ENCODE data around the gene PID1. TPM values are rescaled to one million over a fixed set of nuclear protein-coding genes. Genes with fewer than 3 reads are reported as not detected.

The PID1 gene
- total and polyA plus RNA-seq, 7 donors: 19.7 to 83.6 (median 67.3) TPM

GRCh38 chr2:229254206-229254605 is 16.9 kb downstream of the PID1 start:
- 56 to 59% methylated on average over 4 of the region's 4 CpGs for WGBS, 2 donors
- peaks cover 0 to 10% (median 2%) of the 10 kb centered on the region in 4 donors for H3K4me1 ChIP-seq
- DNase-seq: no peak
- H3K4me3 ChIP-seq: no peak overlapping the region
- H3K27ac ChIP-seq: no peak overlapping the region
- no peak for TF ChIP-seq CTCF (IDR thresholded peaks at IDR 0.05)
- TF ChIP-seq EP300 (IDR thresholded peaks at IDR 0.05): no peak
- no peak for TF ChIP-seq POLR2A (IDR thresholded peaks at IDR 0.05)
- TF ChIP-seq POLR2AphosphoS5 (IDR thresholded peaks at IDR 0.05): no peak
- intact Hi-C loops (cut with DNase I): no loop called here
- no peaks in the 10 kb centered on the region for H3K9me3 ChIP-seq
- H3K27me3 ChIP-seq: no peaks in the 10 kb centered on the region
- H3K36me3 ChIP-seq: no peaks in the 10 kb centered on the region

GRCh38 chr2:229252996-229253395 is 18.1 kb downstream of the PID1 start:
- no peaks in the 10 kb centered on the region for H3K9me3 ChIP-seq
- TF ChIP-seq POLR2A (IDR thresholded peaks at IDR 0.05) (no peak), POLR2AphosphoS5 (IDR thresholded peaks at IDR 0.05) (peak in 1 of 4 donors; percentile 19)
- no peaks in the 10 kb centered on the region for H3K27me3 ChIP-seq
- H3K36me3 ChIP-seq: no peaks in the 10 kb centered on the region
- H3K4me1 ChIP-seq: peaks cover 0 to 10% (median 2%) of the 10 kb centered on the region in 4 donors
- DNase-seq: no peak
- intact Hi-C loops (cut with DNase I): no loop called here
- no peak overlapping the region for H3K4me3 ChIP-seq
- H3K27ac ChIP-seq: no peak overlapping the region

DNA sequence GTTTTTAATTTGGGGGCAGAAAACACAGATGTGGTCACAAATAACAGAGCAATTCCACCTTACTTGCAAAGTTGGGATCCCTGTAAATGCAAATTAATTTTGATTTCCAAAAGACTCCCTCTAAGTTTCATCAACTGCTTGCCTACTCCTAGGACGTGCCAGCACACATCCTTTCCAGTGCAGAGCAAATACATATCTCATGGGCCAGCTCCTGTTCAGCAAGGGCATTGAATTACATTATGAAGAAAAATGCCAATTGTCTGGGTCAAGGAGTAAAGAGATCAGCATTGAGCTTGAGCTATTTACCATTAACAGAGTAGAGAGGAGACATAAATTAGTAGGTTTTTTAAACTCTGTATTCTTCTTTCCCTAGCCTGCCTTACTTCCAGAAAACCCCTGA is 18.8 kb downstream of the PID1 start:
- Histone ChIP-seq H3K27ac (no peak overlapping the region), H3K4me3 (no peak overlapping the region), H3K9me3 (no peaks in the 10 kb centered on the region), H3K36me3 (no peaks in the 10 kb centered on the region), H3K4me1 (peaks cover 0 to 10% (median 2%) of the 10 kb centered on the region in 4 donors), H3K27me3 (no peaks in the 10 kb centered on the region)
- intact Hi-C loops (cut with DNase I): no loop called here
- 64 to 81% methylated on average over 1 of the region's 1 CpG for WGBS, 2 donors
- no peak for DNase-seq
- TF ChIP-seq POLR2A (IDR thresholded peaks at IDR 0.05): no peak
- TF ChIP-seq CTCF (IDR thresholded peaks at IDR 0.05): no peak
- TF ChIP-seq POLR2AphosphoS5 (IDR thresholded peaks at IDR 0.05): no peak
- TF ChIP-seq EP300 (IDR thresholded peaks at IDR 0.05): no peak

- Histone ChIP-seq H3K27ac (no peak overlapping the region), H3K27me3 (no peaks in the 10 kb centered on the region), H3K4me1 (peaks cover 0 to 10% (median 2%) of the 10 kb centered on the region in 4 donors), H3K4me3 (no peak overlapping the region), H3K36me3 (no peaks in the 10 kb centered on the region), H3K9me3 (no peaks in the 10 kb centered on the region)
- WGBS, 2 donors: 91 to 97% methylated on average over 3 of the region's 3 CpGs
- intact Hi-C loops (cut with DNase I): no loop called here
- TF ChIP-seq POLR2A (IDR thresholded peaks at IDR 0.05): no peak
- TF ChIP-seq CTCF (IDR thresholded peaks at IDR 0.05): no peak
- no peak for TF ChIP-seq POLR2AphosphoS5 (IDR thresholded peaks at IDR 0.05)
- no peak for TF ChIP-seq EP300 (IDR thresholded peaks at IDR 0.05)
- no peak for DNase-seq
These were observed 21.6 kb downstream of the PID1 start for GRCh38 chr2:229249536-229249935.

- intact Hi-C loops (cut with DNase I): no loop called here
- no peaks in the 10 kb centered on the region for H3K4me1 ChIP-seq
- H3K27me3 ChIP-seq: no peaks in the 10 kb centered on the region
- TF ChIP-seq POLR2A (IDR thresholded peaks at IDR 0.05) (no peak), POLR2AphosphoS5 (IDR thresholded peaks at IDR 0.05) (no peak), CTCF (IDR thresholded peaks at IDR 0.05) (no peak), EP300 (IDR thresholded peaks at IDR 0.05) (no peak)
- H3K27ac ChIP-seq: no peak overlapping the region
- no peak for DNase-seq
- H3K4me3 ChIP-seq: no peak overlapping the region
- no peaks in the 10 kb centered on the region for H3K36me3 ChIP-seq
- 29 to 80% methylated on average over 3 of the region's 3 CpGs for WGBS, 2 donors
- peaks cover 0 to 3% (median under 1%) of the 10 kb centered on the region in 4 donors for H3K9me3 ChIP-seq
These were observed 24.8 kb downstream of the PID1 start for GRCh38 chr2:229246334-229246733.

Measured in sigmoid colon (tissue), 7 donors.